DND-41 (cell line): ENCODE results near the gene DRGX.

Source experiments
- ATAC-seq: fragments of 200-7000 bp; cut with Tn5 transposase; 3 replicates; pipeline ENCODE4 v1.9.1; 2021; ENCODE audit warnings: low read depth; ENCODE audit not compliant: insufficient read depth
- DNase-seq: peaks from one replicate; pipeline ENCODE4 v3.0.0-alpha.2; 2020
- H2AFZ ChIP-seq: 2 replicates; pipeline ENCODE4 v1.6.0; 2012; ENCODE audit warnings: low read depth, low read length
- H3K27ac ChIP-seq: 2 replicates; pipeline ENCODE4 v1.5.1; 2012; ENCODE audit warnings: low read length, inconsistent platforms
- H3K27me3 ChIP-seq: fragments of 200-600 bp; sonication (generic); 2 replicates; pipeline ENCODE4 v1.6.0; 2012; ENCODE audit warnings: low read length, mild to moderate bottlenecking, inconsistent platforms; ENCODE audit not compliant: insufficient read depth, poor library complexity
- H3K36me3 ChIP-seq: 2 replicates; pipeline ENCODE4 v1.5.1; 2012; ENCODE audit warnings: low read length, inconsistent platforms; ENCODE audit not compliant: insufficient read depth
- H3K4me1 ChIP-seq: 2 replicates; pipeline ENCODE4 v1.5.1; 2012; ENCODE audit warnings: mild to moderate bottlenecking, low read length; ENCODE audit not compliant: insufficient read depth
- H3K4me2 ChIP-seq: 2 replicates; pipeline ENCODE4 v1.6.0; 2012; ENCODE audit warnings: mild to moderate bottlenecking, moderate library complexity, low read length, inconsistent platforms; ENCODE audit not compliant: insufficient read depth
- H3K4me3 ChIP-seq, 2 experiments: fragments of 200-600 bp in 1 of 2; shearing (Covaris generic) in 1 of 2; 2 replicates each; pipeline ENCODE4 v1.5.1; 2012 to 2016; ENCODE audit warnings: inconsistent platforms in 2 of 2, low read length in 2 of 2, mild to moderate bottlenecking in 2 of 2, low read depth in 1 of 2, moderate library complexity in 1 of 2
- H3K79me2 ChIP-seq: 2 replicates; pipeline ENCODE4 v1.6.0; 2012; ENCODE audit warnings: low read length, inconsistent platforms; ENCODE audit not compliant: insufficient read depth
- H3K9ac ChIP-seq: 2 replicates; pipeline ENCODE4 v1.6.0; 2012; ENCODE audit warnings: low read depth, mild to moderate bottlenecking, inconsistent platforms, low read length, moderate library complexity
- H3K9me3 ChIP-seq: 2 replicates; pipeline ENCODE4 v1.5.1; 2012; ENCODE audit warnings: low read length, moderate library complexity, mild to moderate bottlenecking, inconsistent platforms; ENCODE audit not compliant: insufficient read depth, severe bottlenecking
- H4K20me1 ChIP-seq: 2 replicates; pipeline ENCODE4 v1.6.0; 2012; ENCODE audit warnings: low read length; ENCODE audit not compliant: insufficient read depth
- CTCF ChIP-seq: IDR thresholded peaks from 2 replicates; pipeline ENCODE4 v1.5.1; 2012; ENCODE audit warnings: borderline replicate concordance, low read length, moderate library complexity, mild to moderate bottlenecking; ENCODE audit not compliant: poor library complexity, severe bottlenecking; ENCODE audit errors: extremely low read depth
- EZH2 ChIP-seq: IDR thresholded peaks from 3 replicates; pipeline ENCODE4 v1.6.1; 2012; ENCODE audit warnings: borderline replicate concordance, low read depth, mild to moderate bottlenecking, moderate library complexity, low read length, inconsistent platforms; ENCODE audit not compliant: severe bottlenecking

The DRGX gene

GRCh38 chr10:49419005-49419404 lies 23.1 kb upstream of the DRGX start:
- TF ChIP-seq CTCF, result no peak
- no peak for TF ChIP-seq EZH2
- Histone ChIP-seq H3K27me3 (peaks cover 3% of the 10 kb centered on the region), H3K4me1 (no peaks in the 10 kb centered on the region), H3K27ac (no peak overlapping the region), H3K36me3 (no peaks in the 10 kb centered on the region), H2AFZ (no peak overlapping the region), H3K9me3 (no peaks in the 10 kb centered on the region), H3K4me2 (no peak overlapping the region), H3K9ac (no peak overlapping the region), H3K79me2 (no peaks in the 10 kb centered on the region), H4K20me1 (no peaks in the 10 kb centered on the region), H3K4me3 (no peak overlapping the region)
- DNase-seq (no peak), ATAC-seq (no peak)

GRCh38 chr10:49418328-49418727 lies 22.4 kb upstream of the DRGX start:
- Histone ChIP-seq H2AFZ (no peak overlapping the region), H3K4me3 (no peak overlapping the region)

GRCh38 chr10:49418053-49418326 lies 22.1 kb upstream of the DRGX start:
- no peak for TF ChIP-seq CTCF
- no peak for TF ChIP-seq EZH2
- peaks cover 3% of the 10 kb centered on the region for H3K27me3 ChIP-seq
- H3K4me3 ChIP-seq, result no peak overlapping the region
- H4K20me1 ChIP-seq, result no peaks in the 10 kb centered on the region
- no peak overlapping the region for H2AFZ ChIP-seq
- H3K79me2 ChIP-seq, result no peaks in the 10 kb centered on the region
- no peak overlapping the region for H3K27ac ChIP-seq
- ATAC-seq (no peak), DNase-seq (no peak)
- H3K9me3 ChIP-seq, result no peaks in the 10 kb centered on the region
- no peaks in the 10 kb centered on the region for H3K36me3 ChIP-seq
- H3K9ac ChIP-seq, result no peak overlapping the region
- no peak overlapping the region for H3K4me2 ChIP-seq
- no peaks in the 10 kb centered on the region for H3K4me1 ChIP-seq

More at GRCh38 chr10:49418328-49418727, 22.4 kb upstream of the DRGX start:
- H3K79me2 ChIP-seq, result no peaks in the 10 kb centered on the region
- no peak overlapping the region for H3K9ac ChIP-seq
- H3K36me3 ChIP-seq, result no peaks in the 10 kb centered on the region
- H3K4me1 ChIP-seq, result no peaks in the 10 kb centered on the region
- DNase-seq (no peak), ATAC-seq (no peak)
- peaks cover 3% of the 10 kb centered on the region for H3K27me3 ChIP-seq
- H3K9me3 ChIP-seq, result no peaks in the 10 kb centered on the region
- TF ChIP-seq CTCF, result no peak
- TF ChIP-seq EZH2, result no peak
- H3K4me2 ChIP-seq, result no peak overlapping the region
- H3K27ac ChIP-seq, result no peak overlapping the region
- H4K20me1 ChIP-seq, result no peaks in the 10 kb centered on the region

DNA sequence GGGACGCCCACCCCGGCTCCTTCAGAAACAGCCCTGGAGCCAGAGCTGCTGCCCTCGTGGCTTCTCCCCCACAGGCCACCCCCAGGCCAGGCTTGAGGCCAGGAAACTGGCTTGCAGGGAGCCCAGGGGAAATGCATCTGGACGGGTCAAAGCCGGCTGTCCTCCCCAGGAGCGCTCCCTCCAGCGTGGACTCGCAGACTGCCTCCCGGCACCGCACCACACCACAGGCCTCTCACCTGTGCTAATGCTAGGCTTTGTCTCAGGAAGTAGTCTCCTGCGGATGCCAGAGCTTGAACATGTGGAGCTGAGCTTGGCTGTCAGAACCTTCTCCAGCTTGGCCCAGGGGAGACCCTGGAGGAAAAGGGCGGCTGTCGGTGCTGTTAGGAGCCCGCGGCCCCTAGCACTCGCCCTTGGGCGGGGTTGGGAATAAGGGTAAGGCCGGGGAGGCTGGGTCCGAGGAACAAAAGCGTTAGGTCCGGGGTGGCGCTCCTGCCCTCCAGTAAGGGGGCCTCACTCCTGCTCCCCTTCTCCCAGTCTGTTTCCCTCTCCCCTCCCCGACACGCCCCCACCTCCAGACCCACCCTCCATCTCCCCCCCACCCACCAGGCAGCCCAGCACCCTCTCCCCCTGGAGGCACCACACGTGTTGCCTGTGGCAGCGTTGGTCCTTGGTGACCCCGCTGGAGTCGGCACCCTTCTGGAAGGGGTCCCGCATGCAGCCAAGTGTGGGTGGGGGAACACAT lies 21.6 kb upstream of the DRGX start:
- TF ChIP-seq CTCF (no peak), EZH2 (no peak)
- Histone ChIP-seq H3K4me1 (no peaks in the 10 kb centered on the region), H2AFZ (no peak overlapping the region), H3K9me3 (no peaks in the 10 kb centered on the region), H3K27me3 (peaks cover 3% of the 10 kb centered on the region), H3K4me3 (no peak overlapping the region), H3K4me2 (no peak overlapping the region), H3K79me2 (no peaks in the 10 kb centered on the region), H3K27ac (no peak overlapping the region), H3K36me3 (no peaks in the 10 kb centered on the region), H4K20me1 (no peaks in the 10 kb centered on the region), H3K9ac (no peak overlapping the region)
- no peak for ATAC-seq
- DNase-seq, result no peak
